Lung (tissue), 12 donors: ENCODE measurements around the gene ULK4. TPM values are rescaled to one million over a fixed set of nuclear protein-coding genes. Genes with fewer than 3 reads are reported as not detected.

Experiments used
- ATAC-seq: fragments of 200-7000 bp; cut with Tn5 transposase; one replicate; pipeline ENCODE4 v1.9.1; 2020; ENCODE audit warnings: moderate number of reproducible peaks; ENCODE audit not compliant: insufficient read depth, low FRiP score
- DNase-seq, 3 donors: peaks; one replicate each; pipeline ENCODE4 v3.0.0-alpha.2; 2013 to 2017
- H3K27ac ChIP-seq, 2 donors: one replicate each; pipeline ENCODE4 v1.5.1; 2013; ENCODE audit warnings: mild to moderate bottlenecking in 2 of 2, moderate library complexity in 2 of 2, control low read depth in 1 of 2, inconsistent platforms in 1 of 2, low read depth in 1 of 2, low read length in 1 of 2
- H3K27me3 ChIP-seq, 3 donors: one replicate each; pipeline ENCODE4 v1.5.1; 2013; ENCODE audit warnings: low read length in 2 of 3; ENCODE audit not compliant: control insufficient read depth in 3 of 3, insufficient read depth in 3 of 3
- H3K36me3 ChIP-seq, 4 donors: one replicate each; pipeline ENCODE4 v1.5.1; 2013; ENCODE audit warnings: low read length in 4 of 4, mild to moderate bottlenecking in 1 of 4, moderate library complexity in 1 of 4; ENCODE audit not compliant: control insufficient read depth in 4 of 4, insufficient read depth in 4 of 4
- H3K4me1 ChIP-seq, 5 donors: one replicate each; pipeline ENCODE4 v1.5.1; 2013; ENCODE audit warnings: low read length in 5 of 5, mild to moderate bottlenecking in 2 of 5, moderate library complexity in 1 of 5; ENCODE audit not compliant: control insufficient read depth in 5 of 5, insufficient read depth in 5 of 5
- H3K4me3 ChIP-seq: one replicate; pipeline ENCODE4 v1.5.1; 2013; ENCODE audit warnings: mild to moderate bottlenecking, control low read depth, moderate library complexity
- H3K9ac ChIP-seq, 2 donors: one replicate each; pipeline ENCODE4 v1.5.1; 2013; ENCODE audit warnings: low read length in 2 of 2, control low read depth in 1 of 2; ENCODE audit not compliant: insufficient read depth in 1 of 2
- H3K9me3 ChIP-seq, 4 donors: one replicate each; pipeline ENCODE4 v1.5.1; 2013; ENCODE audit warnings: low read length in 3 of 4, mild to moderate bottlenecking in 1 of 4, moderate library complexity in 1 of 4; ENCODE audit not compliant: control insufficient read depth in 4 of 4, insufficient read depth in 3 of 4
- WGBS, 2 donors: extraction: QIAGEN DNeasy Blood & Tissue Kit; methylation state at CpG; one replicate each; pipeline ENCODE4 v1.1.7; 2013; 5-methylcytosine and 5-hydroxymethylcytosine counted together
- polyA plus RNA-seq, 2 donors: library from polyadenylated mRNA; stranded (reverse); fragments of 200-250 nt; gene quantifications; one replicate each; pipeline ENCODE4 v1.2.1, GENCODE V29; 2013
- total RNA-seq, 2 donors: library from RNA; depleted of rRNA in 1 of 2; stranded (reverse); fragments of >200 nt in 1 of 2; gene quantifications; one replicate each; pipeline ENCODE4 v1.2.1, GENCODE V29; 2014 to 2021
- TF ChIP-seq, protein P1 (sequence below): IDR thresholded peaks from 2 replicates; pipeline ENCODE4 v1.5.1; 2012; ENCODE audit warnings: mild to moderate bottlenecking; ENCODE audit errors: control extremely low read depth, extremely low read depth
- donor health status: control.
- donor health status: control.
- donor health status: Bipolar disorder and iron deficiency.
- donor health status: healthy.
- donor health status: DM: yes; HTN: yes; CAD: no.

Gene ULK4
- total and polyA plus RNA-seq, 4 donors = 2.8 to 56.0 (median 12.6) TPM

DNA sequence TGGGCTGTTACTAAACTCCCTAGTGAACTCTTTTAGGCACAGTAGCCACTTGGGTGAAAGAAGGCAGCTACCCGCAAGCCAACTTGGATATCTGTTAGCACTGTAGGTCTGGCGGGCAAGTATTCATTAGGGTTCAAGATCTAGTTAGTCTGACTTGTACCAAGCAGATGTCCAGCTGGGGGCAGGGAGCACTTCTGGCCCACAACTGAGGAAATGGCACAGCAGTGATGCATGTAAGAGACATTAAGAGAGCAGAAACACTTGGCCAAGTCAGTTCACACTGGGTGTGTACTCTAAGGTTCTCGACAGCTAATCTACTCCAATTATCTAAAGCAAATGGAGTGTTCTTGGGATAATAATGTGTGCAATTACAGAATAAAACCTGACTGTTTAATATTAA, 630.9 kb downstream of the ULK4 start:
- Histone ChIP-seq H3K27ac (no peak overlapping the region), H3K36me3 (no peaks in the 10 kb centered on the region), H3K27me3 (no peaks in the 10 kb centered on the region), H3K4me3 (no peak overlapping the region), H3K9me3 (no peaks in the 10 kb centered on the region), H3K4me1 (peaks cover 0 to 5% (median 0%) of the 10 kb centered on the region in 5 donors), H3K9ac (no peak overlapping the region)
- TF ChIP-seq, protein P1, sequence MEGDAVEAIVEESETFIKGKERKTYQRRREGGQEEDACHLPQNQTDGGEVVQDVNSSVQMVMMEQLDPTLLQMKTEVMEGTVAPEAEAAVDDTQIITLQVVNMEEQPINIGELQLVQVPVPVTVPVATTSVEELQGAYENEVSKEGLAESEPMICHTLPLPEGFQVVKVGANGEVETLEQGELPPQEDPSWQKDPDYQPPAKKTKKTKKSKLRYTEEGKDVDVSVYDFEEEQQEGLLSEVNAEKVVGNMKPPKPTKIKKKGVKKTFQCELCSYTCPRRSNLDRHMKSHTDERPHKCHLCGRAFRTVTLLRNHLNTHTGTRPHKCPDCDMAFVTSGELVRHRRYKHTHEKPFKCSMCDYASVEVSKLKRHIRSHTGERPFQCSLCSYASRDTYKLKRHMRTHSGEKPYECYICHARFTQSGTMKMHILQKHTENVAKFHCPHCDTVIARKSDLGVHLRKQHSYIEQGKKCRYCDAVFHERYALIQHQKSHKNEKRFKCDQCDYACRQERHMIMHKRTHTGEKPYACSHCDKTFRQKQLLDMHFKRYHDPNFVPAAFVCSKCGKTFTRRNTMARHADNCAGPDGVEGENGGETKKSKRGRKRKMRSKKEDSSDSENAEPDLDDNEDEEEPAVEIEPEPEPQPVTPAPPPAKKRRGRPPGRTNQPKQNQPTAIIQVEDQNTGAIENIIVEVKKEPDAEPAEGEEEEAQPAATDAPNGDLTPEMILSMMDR = no peak
- WGBS, 2 donors = 86 to 89% methylated on average over 3 of the region's 3 CpGs
- ATAC-seq (no peak), DNase-seq (no peak)

DNA sequence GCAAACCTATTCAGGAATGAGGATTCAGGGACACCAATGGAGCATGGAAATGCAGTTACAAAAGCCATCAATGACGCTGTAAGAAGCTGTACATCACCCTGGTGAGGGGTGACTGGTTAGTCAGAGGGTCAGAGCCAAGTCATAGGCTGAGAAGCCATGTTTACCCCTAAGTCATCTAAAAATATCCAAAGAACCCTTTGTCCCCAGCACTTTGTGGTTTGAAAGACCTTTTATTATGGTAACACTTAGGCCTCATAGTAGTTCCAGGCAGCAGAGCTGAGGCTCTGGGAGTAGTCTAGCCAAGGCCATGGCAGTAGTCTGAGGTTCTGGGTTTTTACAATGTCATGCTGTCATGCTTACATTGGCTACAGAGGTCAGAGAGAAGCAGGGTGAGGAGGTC, 631.4 kb downstream of the ULK4 start:
- H3K27ac ChIP-seq = no peak overlapping the region
- peaks cover 0 to 5% (median 0%) of the 10 kb centered on the region in 5 donors for H3K4me1 ChIP-seq
- ATAC-seq = no peak
- no peak overlapping the region for H3K9ac ChIP-seq
- WGBS, 2 donors = 93 to 94% methylated on average over 1 of the region's 1 CpG
- DNase-seq = no peak
- no peaks in the 10 kb centered on the region for H3K9me3 ChIP-seq
- no peaks in the 10 kb centered on the region for H3K27me3 ChIP-seq
- no peaks in the 10 kb centered on the region for H3K36me3 ChIP-seq
- no peak overlapping the region for H3K4me3 ChIP-seq
- TF ChIP-seq, protein P1 = no peak

DNA sequence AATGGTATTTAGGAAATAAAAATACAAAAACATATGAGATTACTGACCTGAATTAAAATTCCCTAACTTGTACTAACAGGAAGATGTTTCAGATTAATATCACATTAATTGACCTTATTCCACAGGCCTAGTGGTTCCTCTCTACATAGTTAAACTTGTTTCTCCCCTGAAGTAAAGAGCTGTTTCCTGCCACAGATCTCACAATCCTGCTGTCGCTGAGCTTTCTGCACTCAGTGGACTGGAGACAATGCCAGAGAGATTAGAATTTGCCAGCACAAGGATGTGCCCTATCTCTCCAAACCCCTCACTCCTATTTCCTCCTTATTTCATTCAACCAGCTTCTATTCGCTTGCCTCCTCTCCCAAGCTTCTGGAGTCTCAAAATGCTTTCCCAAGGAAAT, 632.0 kb downstream of the ULK4 start:
- no peaks in the 10 kb centered on the region for H3K27me3 ChIP-seq
- TF ChIP-seq, protein P1 = no peak
- no peaks in the 10 kb centered on the region for H3K36me3 ChIP-seq
- no peak overlapping the region for H3K4me3 ChIP-seq
- H3K27ac ChIP-seq = no peak overlapping the region
- ATAC-seq = no peak
- H3K9me3 ChIP-seq = no peaks in the 10 kb centered on the region
- H3K4me1 ChIP-seq = peaks cover 0 to 5% (median 0%) of the 10 kb centered on the region in 5 donors
- WGBS, 2 donors = 52 to 53% methylated on average over 2 of the region's 2 CpGs
- no peak overlapping the region for H3K9ac ChIP-seq
- no peak for DNase-seq

DNA sequence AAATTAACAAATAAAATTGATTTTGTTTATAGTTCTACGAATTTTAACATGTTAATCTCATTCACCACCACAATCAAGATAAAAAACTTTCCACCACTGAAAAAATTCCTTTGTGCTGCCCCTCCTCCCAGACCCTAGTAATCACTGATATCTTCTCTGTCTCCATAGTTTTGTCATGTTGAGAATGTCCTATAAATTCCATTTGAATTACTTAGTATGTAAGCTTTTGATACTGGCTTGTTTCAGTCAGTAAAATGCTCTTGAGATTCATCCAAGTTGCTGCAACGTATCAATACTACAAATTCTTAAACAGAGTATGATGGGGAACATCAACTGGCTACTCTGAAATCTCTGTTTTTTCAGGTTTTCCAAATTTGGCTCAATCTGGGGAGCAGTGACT, 633.0 kb downstream of the ULK4 start:
- Histone ChIP-seq H3K27me3 (no peaks in the 10 kb centered on the region), H3K4me3 (no peak overlapping the region), H3K9ac (no peak overlapping the region), H3K9me3 (no peaks in the 10 kb centered on the region), H3K27ac (no peak overlapping the region), H3K36me3 (no peaks in the 10 kb centered on the region), H3K4me1 (peaks cover 0 to 5% (median 0%) of the 10 kb centered on the region in 5 donors)
- TF ChIP-seq, protein P1 = no peak
- DNase-seq (no peak), ATAC-seq (no peak)
- 64 to 72% methylated on average over 2 of the region's 2 CpGs for WGBS, 2 donors
